Measurements from ENCODE around the gene RRAS.

RRAS gene

DNA sequence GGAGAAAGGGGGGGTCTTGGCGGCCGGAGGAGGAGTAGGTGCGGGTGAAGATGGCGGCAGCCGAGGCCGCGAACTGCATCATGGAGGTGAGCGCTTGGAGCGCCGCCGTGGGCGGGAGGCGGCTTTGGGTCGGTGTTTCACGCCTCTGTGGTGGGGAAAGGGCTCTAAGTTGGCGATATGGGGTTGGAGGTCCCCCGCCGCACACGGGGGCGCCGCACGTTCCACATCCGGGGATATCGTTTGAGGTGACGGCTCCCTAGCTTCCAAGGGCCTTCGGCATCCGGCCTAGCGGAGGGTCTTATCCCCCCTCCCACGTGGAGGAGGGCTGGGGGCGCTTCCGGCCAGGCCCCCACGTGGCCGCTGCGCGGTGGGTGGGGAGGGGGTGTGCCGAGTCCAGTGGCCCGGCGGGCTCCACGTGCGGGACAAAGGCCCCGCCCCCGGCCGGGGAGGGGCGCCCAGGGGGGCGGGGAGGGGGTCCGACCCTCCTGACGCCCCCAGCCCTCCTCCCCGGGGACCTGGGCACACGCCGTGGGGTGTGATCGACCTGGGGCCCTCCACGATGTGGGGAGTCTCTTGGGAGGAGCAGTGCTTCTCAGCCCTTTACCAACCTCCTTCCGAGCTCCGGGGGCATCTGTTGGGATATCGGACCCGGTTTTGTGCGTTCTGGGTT lies 37.4 kb upstream of the RRAS start, which contains the start of gene PRMT1:
Gene PRMT1 (plus strand): TSS at position 41 of the 670 bp plus-strand sequence. CDS start 10 bp downstream, at position 51.
- in situ Hi-C loops (cut with MboI; ENCODE audit: low pct_unique_long_range_greater_than_20kb, low sequenced_read_pairs, unreplicated experiment), result no loop called here
- TF ChIP-seq, protein P1, sequence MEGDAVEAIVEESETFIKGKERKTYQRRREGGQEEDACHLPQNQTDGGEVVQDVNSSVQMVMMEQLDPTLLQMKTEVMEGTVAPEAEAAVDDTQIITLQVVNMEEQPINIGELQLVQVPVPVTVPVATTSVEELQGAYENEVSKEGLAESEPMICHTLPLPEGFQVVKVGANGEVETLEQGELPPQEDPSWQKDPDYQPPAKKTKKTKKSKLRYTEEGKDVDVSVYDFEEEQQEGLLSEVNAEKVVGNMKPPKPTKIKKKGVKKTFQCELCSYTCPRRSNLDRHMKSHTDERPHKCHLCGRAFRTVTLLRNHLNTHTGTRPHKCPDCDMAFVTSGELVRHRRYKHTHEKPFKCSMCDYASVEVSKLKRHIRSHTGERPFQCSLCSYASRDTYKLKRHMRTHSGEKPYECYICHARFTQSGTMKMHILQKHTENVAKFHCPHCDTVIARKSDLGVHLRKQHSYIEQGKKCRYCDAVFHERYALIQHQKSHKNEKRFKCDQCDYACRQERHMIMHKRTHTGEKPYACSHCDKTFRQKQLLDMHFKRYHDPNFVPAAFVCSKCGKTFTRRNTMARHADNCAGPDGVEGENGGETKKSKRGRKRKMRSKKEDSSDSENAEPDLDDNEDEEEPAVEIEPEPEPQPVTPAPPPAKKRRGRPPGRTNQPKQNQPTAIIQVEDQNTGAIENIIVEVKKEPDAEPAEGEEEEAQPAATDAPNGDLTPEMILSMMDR (IDR thresholded peaks at IDR 0.05; ENCODE audit: extremely low read depth, insufficient read depth, missing control alignments), result no peak
- DNase-seq (ENCODE audit: low spot score), result peak; percentile 62

GRCh38 chr19:49676784-49677230 lies 36.9 kb upstream of the RRAS start:
- in situ Hi-C loops (cut with MboI; ENCODE audit: low pct_unique_long_range_greater_than_20kb, low sequenced_read_pairs, unreplicated experiment), result no loop called here
- DNase-seq (ENCODE audit: low spot score), result peak; percentile 98
- TF ChIP-seq, protein P1 (IDR thresholded peaks at IDR 0.05; ENCODE audit: extremely low read depth, insufficient read depth, missing control alignments), result no peak

- peak; percentile 84 for DNase-seq (ENCODE audit: low spot score)
- in situ Hi-C loops (cut with MboI; ENCODE audit: low pct_unique_long_range_greater_than_20kb, low sequenced_read_pairs, unreplicated experiment), result no loop called here
- TF ChIP-seq, protein P1 (IDR thresholded peaks at IDR 0.05; ENCODE audit: extremely low read depth, insufficient read depth, missing control alignments), result no peak
These were observed 36.3 kb upstream of the RRAS start for GRCh38 chr19:49676136-49676783.

DNA sequence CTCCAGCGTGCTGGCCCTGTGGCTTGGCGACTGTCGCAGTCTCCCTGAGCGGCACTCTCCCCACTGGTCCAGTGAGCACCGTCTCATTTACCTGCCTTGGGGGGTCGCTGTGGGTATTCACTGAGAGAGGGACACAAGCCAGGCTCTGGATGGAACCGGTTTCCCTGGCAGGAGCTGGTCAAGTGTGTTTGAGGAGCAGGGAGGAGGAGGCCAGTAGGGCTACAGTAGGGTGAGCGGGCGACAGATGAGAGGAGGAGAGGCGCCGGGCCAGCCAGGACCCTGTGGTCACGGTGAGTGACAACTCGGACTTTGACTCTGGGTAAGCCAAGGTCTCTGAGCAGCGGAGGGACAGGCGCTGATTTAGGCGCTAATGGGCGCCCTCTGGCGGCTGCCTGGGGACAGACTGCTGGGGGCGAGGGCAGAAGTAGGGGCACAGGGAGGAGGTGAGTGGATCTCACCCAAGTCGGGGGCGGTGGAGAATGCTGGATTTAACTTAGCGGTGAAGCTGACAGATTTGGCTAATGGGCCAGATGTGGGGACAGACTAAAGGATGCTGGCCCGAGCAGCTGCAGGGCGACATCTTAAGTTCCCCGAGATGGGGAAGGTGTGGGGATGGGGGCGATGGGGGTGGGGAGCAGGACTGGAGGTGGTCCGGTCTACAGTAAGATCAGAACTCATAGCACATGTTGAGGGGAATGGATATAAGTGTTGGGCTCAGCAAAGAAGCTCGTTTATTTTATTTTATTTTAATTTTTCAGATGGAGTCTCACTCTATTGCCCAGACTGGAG lies 32.4 kb upstream of the RRAS start:
- DNase-seq (ENCODE audit: low spot score), result peak; percentile 91
- in situ Hi-C loops (cut with MboI; ENCODE audit: low pct_unique_long_range_greater_than_20kb, low sequenced_read_pairs, unreplicated experiment), result no loop called here
- TF ChIP-seq, protein P1 (IDR thresholded peaks at IDR 0.05; ENCODE audit: extremely low read depth, insufficient read depth, missing control alignments), result peak; percentile 96

- TF ChIP-seq, protein P1 (IDR thresholded peaks at IDR 0.05; ENCODE audit: extremely low read depth, insufficient read depth, missing control alignments), result no peak
- DNase-seq (ENCODE audit: low spot score), result no peak
- in situ Hi-C loops (cut with MboI; ENCODE audit: low pct_unique_long_range_greater_than_20kb, low sequenced_read_pairs, unreplicated experiment), result no loop called here
These were observed 29.6 kb upstream of the RRAS start for GRCh38 chr19:49669516-49669915.

- in situ Hi-C loops (cut with MboI; ENCODE audit: low pct_unique_long_range_greater_than_20kb, low sequenced_read_pairs, unreplicated experiment), result no loop called here
- TF ChIP-seq, protein P1 (IDR thresholded peaks at IDR 0.05; ENCODE audit: extremely low read depth, insufficient read depth, missing control alignments), result no peak
- DNase-seq (ENCODE audit: low spot score), result no peak
These were observed 27.5 kb upstream of the RRAS start for GRCh38 chr19:49667473-49667872.
